ENCODE measurements around the gene RRAS2.

The RRAS2 gene

DNA sequence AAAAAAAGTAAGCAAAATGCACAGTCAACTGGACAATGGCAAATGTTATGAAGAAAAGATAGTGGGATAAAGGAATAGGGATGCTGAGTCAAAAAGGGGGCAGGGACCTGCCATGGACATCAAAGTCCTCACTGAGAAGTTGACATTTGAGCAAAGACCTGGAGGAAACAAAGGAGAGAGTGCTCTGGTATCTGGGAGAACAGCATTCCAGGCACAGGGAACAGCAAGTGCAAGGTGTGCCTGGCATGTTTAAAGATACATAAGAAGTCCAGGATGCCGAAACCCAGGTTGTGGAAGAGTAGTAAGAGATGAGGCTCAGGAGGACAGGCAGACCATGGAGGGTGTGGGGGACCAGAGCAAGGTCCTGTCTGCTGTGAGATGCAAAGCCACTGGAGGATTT, 123.3 kb downstream of the RRAS2 start:
- no peak overlapping the region for H3K27ac ChIP-seq
- no peak for TF ChIP-seq CTCF (IDR thresholded peaks at IDR 0.05)
- H3K27me3 ChIP-seq = peaks cover 20% of the 10 kb centered on the region
- H3K36me3 ChIP-seq = no peaks in the 10 kb centered on the region
- no peak overlapping the region for H3K4me3 ChIP-seq (ENCODE audit: low read depth in 1 of 2, low read length in 1 of 2)
- H3K9me3 ChIP-seq = no peaks in the 10 kb centered on the region
- no peaks in the 10 kb centered on the region for H3K4me1 ChIP-seq (ENCODE audit: control insufficient read depth in 1 of 2, insufficient read depth in 1 of 2, low read depth in 1 of 2, low read length in 1 of 2)

DNA sequence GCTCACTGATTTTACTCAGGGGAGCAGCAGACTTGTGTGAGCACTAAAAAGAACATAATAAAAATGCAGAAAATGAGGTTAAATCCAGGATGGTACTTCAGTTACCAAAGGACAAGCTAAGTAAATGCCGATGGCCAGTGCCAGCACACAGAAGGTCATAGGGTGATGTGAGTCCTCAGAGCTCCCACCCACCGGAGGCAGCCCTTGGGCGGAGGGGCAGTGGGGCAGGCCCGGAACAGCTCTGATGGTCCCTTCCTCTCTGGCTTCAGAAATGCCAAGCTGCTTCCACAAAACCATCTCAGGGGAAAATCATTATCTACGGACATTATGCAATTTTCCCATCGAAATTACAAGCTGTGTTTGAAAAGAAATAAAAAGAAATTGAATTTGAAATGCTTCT, 124.5 kb downstream of the RRAS2 start:
- Histone ChIP-seq H3K4me3 (ENCODE audit: low read depth in 1 of 2, low read length in 1 of 2) (no peak overlapping the region), H3K27me3 (peaks cover 20% of the 10 kb centered on the region)
- no peak for TF ChIP-seq CTCF (IDR thresholded peaks at IDR 0.05)

DNA sequence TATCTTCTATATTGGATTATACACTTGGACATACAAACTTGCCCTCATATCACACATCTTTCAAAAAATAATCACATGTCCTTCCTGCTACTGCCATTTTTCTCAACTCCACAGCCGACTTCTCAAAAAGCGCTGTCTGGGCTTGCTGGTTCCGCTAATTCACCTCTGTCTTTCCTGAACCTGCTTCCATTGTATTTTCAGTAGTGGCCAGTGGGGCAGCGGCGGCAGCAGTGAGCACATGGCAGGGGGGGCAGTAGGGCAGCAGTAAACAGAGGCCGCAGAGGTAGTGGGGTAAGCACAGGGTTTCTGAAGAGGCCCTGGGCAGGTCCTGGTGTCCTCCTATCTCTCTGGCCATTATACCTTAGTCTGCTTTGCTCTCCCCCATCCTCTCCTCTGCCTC, 126.3 kb downstream of the RRAS2 start:
- H3K4me1 ChIP-seq (ENCODE audit: control insufficient read depth in 1 of 2, insufficient read depth in 1 of 2, low read depth in 1 of 2, low read length in 1 of 2) = no peaks in the 10 kb centered on the region

More for the DNA sequence above, 124.5 kb downstream of the RRAS2 start:
- Histone ChIP-seq H3K4me1 (ENCODE audit: control insufficient read depth in 1 of 2, insufficient read depth in 1 of 2, low read depth in 1 of 2, low read length in 1 of 2) (no peaks in the 10 kb centered on the region), H3K36me3 (no peaks in the 10 kb centered on the region), H3K9me3 (no peaks in the 10 kb centered on the region), H3K27ac (no peak overlapping the region)

DNA sequence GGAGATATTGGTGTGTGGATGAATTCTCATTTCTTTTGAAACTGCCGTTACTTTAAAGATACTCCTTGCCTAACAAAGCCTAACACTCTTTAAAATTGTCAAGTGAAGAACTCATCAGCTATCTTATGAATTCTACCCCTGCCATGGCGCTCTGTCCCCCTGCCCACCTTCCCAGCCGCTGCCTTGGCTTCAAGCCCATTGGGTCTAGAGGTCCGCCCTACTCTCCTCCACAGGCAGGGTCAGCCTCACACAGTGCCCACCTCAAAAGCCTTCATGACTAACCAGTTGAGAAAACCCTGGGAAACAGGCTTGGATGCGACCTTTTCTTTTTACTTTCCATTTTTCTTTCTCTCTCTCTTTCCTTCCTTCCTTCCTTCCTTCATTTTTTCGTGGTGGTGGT, 128.6 kb downstream of the RRAS2 start:
- H3K27ac ChIP-seq = no peak overlapping the region
- TF ChIP-seq CTCF (IDR thresholded peaks at IDR 0.05) = no peak
- H3K9me3 ChIP-seq = no peaks in the 10 kb centered on the region
- H3K4me1 ChIP-seq (ENCODE audit: control insufficient read depth in 1 of 2, insufficient read depth in 1 of 2, low read depth in 1 of 2, low read length in 1 of 2) = no peaks in the 10 kb centered on the region
- peaks cover 11% of the 10 kb centered on the region for H3K27me3 ChIP-seq
- no peaks in the 10 kb centered on the region for H3K36me3 ChIP-seq
- no peak overlapping the region for H3K4me3 ChIP-seq (ENCODE audit: low read depth in 1 of 2, low read length in 1 of 2)

More for the DNA sequence above, 126.3 kb downstream of the RRAS2 start:
- peaks cover 18% of the 10 kb centered on the region for H3K27me3 ChIP-seq
- TF ChIP-seq CTCF (IDR thresholded peaks at IDR 0.05) = no peak
- H3K36me3 ChIP-seq = no peaks in the 10 kb centered on the region
- no peaks in the 10 kb centered on the region for H3K9me3 ChIP-seq
- H3K4me3 ChIP-seq (ENCODE audit: low read depth in 1 of 2, low read length in 1 of 2) = no peak overlapping the region
- no peak overlapping the region for H3K27ac ChIP-seq

DNA sequence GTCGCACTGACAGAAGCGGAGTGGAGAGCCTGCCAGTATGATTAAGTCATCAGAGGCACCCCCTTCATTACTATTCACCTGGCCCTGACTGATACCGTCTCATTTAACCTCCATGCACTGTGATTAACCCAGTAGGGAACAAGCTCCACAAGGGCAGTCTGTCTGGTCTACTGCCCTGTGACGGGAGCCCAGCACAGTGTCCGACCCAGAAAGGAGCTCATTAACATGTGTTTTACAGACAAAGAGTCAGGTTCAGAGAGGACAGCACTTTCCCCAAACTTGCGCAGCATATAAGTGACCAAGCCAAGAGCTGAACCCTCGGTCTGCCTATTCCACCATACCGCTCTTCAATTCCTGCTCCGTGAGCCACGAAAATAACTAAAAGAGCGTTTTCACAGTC, 129.5 kb downstream of the RRAS2 start:
- Histone ChIP-seq H3K27me3 (peaks cover 11% of the 10 kb centered on the region), H3K36me3 (no peaks in the 10 kb centered on the region), H3K9me3 (no peaks in the 10 kb centered on the region), H3K27ac (no peak overlapping the region), H3K4me1 (ENCODE audit: control insufficient read depth in 1 of 2, insufficient read depth in 1 of 2, low read depth in 1 of 2, low read length in 1 of 2) (no peaks in the 10 kb centered on the region), H3K4me3 (ENCODE audit: low read depth in 1 of 2, low read length in 1 of 2) (no peak overlapping the region)
- no peak for TF ChIP-seq CTCF (IDR thresholded peaks at IDR 0.05)

GRCh38 chr11:14228356-14228755, 130.6 kb downstream of the RRAS2 start:
- Histone ChIP-seq H3K4me1 (ENCODE audit: control insufficient read depth in 1 of 2, insufficient read depth in 1 of 2, low read depth in 1 of 2, low read length in 1 of 2) (no peaks in the 10 kb centered on the region), H3K27me3 (peaks cover 11% of the 10 kb centered on the region)
- TF ChIP-seq CTCF (IDR thresholded peaks at IDR 0.05) = no peak

More at GRCh38 chr11:14228356-14228755, 130.6 kb downstream of the RRAS2 start:
- H3K4me3 ChIP-seq (ENCODE audit: low read depth in 1 of 2, low read length in 1 of 2) = no peak overlapping the region
- H3K27ac ChIP-seq = no peak overlapping the region
- H3K9me3 ChIP-seq = no peaks in the 10 kb centered on the region
- H3K36me3 ChIP-seq = no peaks in the 10 kb centered on the region

All from neutrophil (primary cell).